Ishikawa (cell line): ENCODE measurements around the gene TRIO.

Source experiments
- CEBPB ChIP-seq: IDR thresholded peaks from 2 replicates; pipeline ENCODE4 v1.6.1; 2012
- EGR1 ChIP-seq: IDR thresholded peaks from 2 replicates; pipeline ENCODE4 v1.6.1; 2012
- EP300 ChIP-seq: IDR thresholded peaks from 2 replicates; pipeline ENCODE4 v1.6.1; 2012; ENCODE audit warnings: borderline replicate concordance
- FOXM1 ChIP-seq: IDR thresholded peaks from 2 replicates; pipeline ENCODE4 v1.6.1; 2012; ENCODE audit warnings: low read depth, borderline replicate concordance
- RAD21 ChIP-seq: IDR thresholded peaks from 2 replicates; pipeline ENCODE4 v1.6.1; 2012; ENCODE audit warnings: low read depth

DNA sequence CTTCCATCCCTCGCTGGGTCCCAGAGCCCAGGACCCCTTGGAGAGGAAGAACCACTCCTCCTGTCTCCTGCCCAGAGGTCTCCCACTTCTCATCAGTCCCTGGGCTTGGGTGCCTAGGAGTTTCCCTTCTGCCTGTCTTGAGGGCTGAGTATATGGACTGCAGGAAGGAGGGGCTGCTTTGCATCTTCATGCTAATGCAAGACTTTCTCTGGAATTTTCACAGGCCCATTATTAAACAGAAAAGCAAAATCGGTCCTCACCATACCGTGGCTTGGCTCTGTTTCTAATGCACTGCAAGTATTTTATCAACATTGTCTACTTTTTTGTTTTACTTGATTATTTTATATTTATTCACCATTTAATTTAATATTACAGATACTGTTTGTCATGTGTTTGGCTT is 34.5 kb downstream of the TRIO start:
- TF ChIP-seq CEBPB = no peak
- no peak for TF ChIP-seq EP300
- no peak for TF ChIP-seq FOXM1
- TF ChIP-seq RAD21 = no peak
- no peak for TF ChIP-seq EGR1
